Mesothelial cell of epicardium (in vitro differentiated cells): ENCODE measurements around the gene FNDC3B. TPM values are rescaled to one million over a fixed set of nuclear protein-coding genes. Genes with fewer than 3 reads are reported as not detected.
A peak's percentile ranks its signal among the peaks of the same experiment; 100 is the strongest.
"Not testable (repeated sequence)": the region's sequence is repeated elsewhere in the genome, so short reads cannot be mapped to it uniquely, and the experiment has no call there.

Experiments used
- DNase-seq, 2 experiments: peaks; one replicate each; pipeline ENCODE4 v3.0.0; 2021; ENCODE audit warnings: low spot score in 2 of 2; ENCODE audit not compliant: unreplicated experiment in 2 of 2
- H3K27ac Mint-ChIP-seq: 2 replicates; pipeline ENCODE4 v1.8.0; 2021; ENCODE audit warnings: mixed read lengths
- H3K27me3 Mint-ChIP-seq: 2 replicates; pipeline ENCODE4 v1.8.0; 2021; ENCODE audit warnings: low read depth, mixed read lengths
- H3K36me3 Mint-ChIP-seq: 2 replicates; pipeline ENCODE4 v1.8.0; 2021; ENCODE audit warnings: mixed read lengths
- H3K4me1 Mint-ChIP-seq: 2 replicates; pipeline ENCODE4 v1.8.0; 2021; ENCODE audit warnings: mixed read lengths
- H3K4me3 Mint-ChIP-seq: 2 replicates; pipeline ENCODE4 v1.8.0; 2021; ENCODE audit warnings: mild to moderate bottlenecking, moderate library complexity, mixed read lengths
- H3K9me3 Mint-ChIP-seq: 2 replicates; pipeline ENCODE4 v1.8.0; 2021; ENCODE audit warnings: mixed read lengths
- total RNA-seq: library from RNA; stranded (reverse); gene quantifications from 3 replicates; pipeline ENCODE4 v1.2.1, GENCODE V29; 2021
- TF ChIP-seq, protein P1 (sequence below): fragments of 200-600 bp; sonication (generic); IDR thresholded peaks from one replicate; pipeline ENCODE4 v1.5.0; 2021; ENCODE audit warnings: antibody characterized with exemption; ENCODE audit not compliant: unreplicated experiment

FNDC3B gene
- total RNA-seq, 1 donor from 2014 or later = 131 TPM

DNA sequence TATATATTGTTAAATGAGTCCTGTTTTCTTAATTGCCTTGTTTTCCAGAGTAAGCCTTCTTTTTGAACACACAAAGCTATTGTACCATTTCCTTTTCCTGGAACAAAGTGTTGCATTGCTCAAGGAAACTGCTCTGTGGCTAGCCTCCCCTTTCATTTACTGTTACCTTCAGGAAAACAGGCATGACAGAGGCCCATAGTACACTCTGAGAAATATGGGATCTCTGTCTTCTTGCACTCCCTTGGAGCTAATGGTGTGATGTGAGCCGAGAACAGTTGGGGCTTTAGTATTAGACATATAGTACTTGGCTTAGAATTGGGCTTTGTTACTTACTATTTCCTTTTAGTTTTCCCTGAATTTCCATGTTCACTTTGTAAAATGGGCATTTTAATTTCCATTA is 215.2 kb downstream of the FNDC3B start:
- H3K9me3 Mint-ChIP-seq = no peaks in the 10 kb centered on the region
- no peaks in the 10 kb centered on the region for H3K27me3 Mint-ChIP-seq
- DNase-seq = no peak
- peaks cover 19% of the 10 kb centered on the region for H3K36me3 Mint-ChIP-seq
- no peak overlapping the region for H3K27ac Mint-ChIP-seq
- H3K4me3 Mint-ChIP-seq = no peak overlapping the region
- TF ChIP-seq, protein P1, sequence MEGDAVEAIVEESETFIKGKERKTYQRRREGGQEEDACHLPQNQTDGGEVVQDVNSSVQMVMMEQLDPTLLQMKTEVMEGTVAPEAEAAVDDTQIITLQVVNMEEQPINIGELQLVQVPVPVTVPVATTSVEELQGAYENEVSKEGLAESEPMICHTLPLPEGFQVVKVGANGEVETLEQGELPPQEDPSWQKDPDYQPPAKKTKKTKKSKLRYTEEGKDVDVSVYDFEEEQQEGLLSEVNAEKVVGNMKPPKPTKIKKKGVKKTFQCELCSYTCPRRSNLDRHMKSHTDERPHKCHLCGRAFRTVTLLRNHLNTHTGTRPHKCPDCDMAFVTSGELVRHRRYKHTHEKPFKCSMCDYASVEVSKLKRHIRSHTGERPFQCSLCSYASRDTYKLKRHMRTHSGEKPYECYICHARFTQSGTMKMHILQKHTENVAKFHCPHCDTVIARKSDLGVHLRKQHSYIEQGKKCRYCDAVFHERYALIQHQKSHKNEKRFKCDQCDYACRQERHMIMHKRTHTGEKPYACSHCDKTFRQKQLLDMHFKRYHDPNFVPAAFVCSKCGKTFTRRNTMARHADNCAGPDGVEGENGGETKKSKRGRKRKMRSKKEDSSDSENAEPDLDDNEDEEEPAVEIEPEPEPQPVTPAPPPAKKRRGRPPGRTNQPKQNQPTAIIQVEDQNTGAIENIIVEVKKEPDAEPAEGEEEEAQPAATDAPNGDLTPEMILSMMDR = no peak
- peaks cover 31% of the 10 kb centered on the region for H3K4me1 Mint-ChIP-seq

DNA sequence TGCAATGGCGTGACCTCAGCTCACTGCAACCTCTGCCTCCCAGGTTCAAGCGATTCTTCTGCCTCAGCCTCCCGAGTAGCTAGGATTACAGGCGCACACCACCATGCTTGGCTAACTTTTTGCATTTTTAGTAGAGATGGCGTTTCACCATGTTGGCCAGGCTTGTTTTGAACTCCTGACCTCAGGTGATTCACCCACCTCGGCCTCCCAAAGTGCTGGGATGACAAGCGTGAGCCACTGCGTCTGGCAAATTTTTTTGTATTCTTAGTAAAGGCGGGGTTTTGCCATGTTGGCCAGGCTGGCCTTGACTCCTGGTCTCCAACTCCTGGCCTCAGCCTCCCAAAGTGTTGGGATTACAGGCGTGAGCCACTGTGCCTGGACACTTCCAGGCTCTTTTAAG is 215.9 kb downstream of the FNDC3B start:
- H3K27ac Mint-ChIP-seq, H3K9me3 Mint-ChIP-seq, H3K4me3 Mint-ChIP-seq, H3K27me3 Mint-ChIP-seq, DNase-seq: not testable (repeated sequence)
- peaks cover 19% of the 10 kb centered on the region for H3K36me3 Mint-ChIP-seq
- H3K4me1 Mint-ChIP-seq = peaks cover 32% of the 10 kb centered on the region

GRCh38 chr3:172256101-172256734 is 216.8 kb downstream of the FNDC3B start:
- H3K36me3 Mint-ChIP-seq = peaks cover 17% of the 10 kb centered on the region
- DNase-seq = no peak
- H3K27ac Mint-ChIP-seq = peak overlapping the region; percentile 82
- TF ChIP-seq, protein P1 = no peak
- H3K4me1 Mint-ChIP-seq = peaks cover 39% of the 10 kb centered on the region
- H3K27me3 Mint-ChIP-seq = no peaks in the 10 kb centered on the region
- H3K4me3 Mint-ChIP-seq = no peak overlapping the region
- H3K9me3 Mint-ChIP-seq = no peaks in the 10 kb centered on the region

DNA sequence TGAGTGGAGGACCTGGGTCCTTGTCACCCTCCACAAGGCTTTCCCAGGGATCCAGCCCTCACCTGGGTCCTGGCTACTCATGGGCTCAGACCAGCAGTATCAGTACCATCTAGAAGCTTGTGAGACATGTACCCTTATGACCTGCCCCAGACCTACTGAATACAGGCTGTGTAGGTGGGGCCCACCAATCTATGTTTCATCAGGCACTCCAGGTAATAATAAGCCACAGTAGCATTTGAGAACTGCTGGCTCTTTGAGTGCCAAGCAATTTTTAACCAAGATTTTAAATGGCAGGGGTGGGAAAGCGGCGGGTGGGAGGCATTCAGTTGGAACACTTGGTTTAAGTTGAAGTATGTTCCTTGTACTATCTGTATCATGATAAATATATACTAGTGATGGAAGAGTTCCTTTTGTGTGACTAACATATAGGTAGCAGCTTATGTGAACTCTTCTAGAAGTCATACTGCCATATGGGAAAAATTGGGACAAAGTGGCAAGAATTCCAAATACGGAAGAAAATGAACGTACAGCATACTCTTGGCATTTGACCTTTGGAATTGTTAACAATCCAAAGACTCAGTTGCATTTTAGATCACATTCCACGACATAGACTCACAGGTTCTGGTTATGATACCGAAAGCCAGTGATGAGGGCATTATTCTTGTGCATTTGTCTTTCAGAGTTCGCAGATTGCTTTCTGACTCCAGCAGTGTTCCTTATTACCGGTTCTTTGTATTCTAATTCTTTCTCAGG is 218.4 kb downstream of the FNDC3B start:
- no peak for DNase-seq
- Mint-ChIP-seq H3K36me3 (peaks cover 15% of the 10 kb centered on the region), H3K27me3 (no peaks in the 10 kb centered on the region), H3K4me1 (peaks cover 50% of the 10 kb centered on the region), H3K27ac (peak overlapping the region; percentile 97), H3K9me3 (no peaks in the 10 kb centered on the region), H3K4me3 (no peak overlapping the region)
- TF ChIP-seq, protein P1 = no peak

DNA sequence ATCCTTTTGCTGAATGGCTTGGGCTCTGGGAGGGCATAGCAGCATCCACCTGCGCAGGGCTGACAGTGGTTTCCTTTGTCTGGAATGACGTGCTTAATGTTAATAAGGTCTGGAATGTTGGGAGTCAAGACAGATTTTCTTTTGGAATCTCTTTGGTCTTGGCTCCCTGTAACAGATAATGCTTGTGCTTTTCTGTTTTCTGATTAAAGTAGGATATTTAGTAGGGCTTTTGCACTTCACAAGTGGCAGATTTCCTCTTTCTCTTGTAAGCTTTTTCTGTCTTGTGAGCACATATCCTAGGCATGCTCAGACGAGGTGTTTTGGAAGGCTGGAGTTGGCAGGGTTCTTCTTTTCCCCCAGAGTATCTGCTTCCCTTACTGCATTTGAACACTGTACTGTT is 219.2 kb downstream of the FNDC3B start:
- TF ChIP-seq, protein P1 = no peak
- H3K4me1 Mint-ChIP-seq = peaks cover 57% of the 10 kb centered on the region
- no peak for DNase-seq
- peaks cover 14% of the 10 kb centered on the region for H3K36me3 Mint-ChIP-seq
- H3K4me3 Mint-ChIP-seq = no peak overlapping the region
- H3K27ac Mint-ChIP-seq = peak overlapping the region; percentile 97
- H3K27me3 Mint-ChIP-seq = no peaks in the 10 kb centered on the region
- H3K9me3 Mint-ChIP-seq = no peaks in the 10 kb centered on the region

GRCh38 chr3:172259111-172259541 is 219.7 kb downstream of the FNDC3B start:
- no peak overlapping the region for H3K4me3 Mint-ChIP-seq
- TF ChIP-seq, protein P1 = no peak
- H3K36me3 Mint-ChIP-seq = peaks cover 14% of the 10 kb centered on the region
- H3K9me3 Mint-ChIP-seq = no peaks in the 10 kb centered on the region
- peaks cover 61% of the 10 kb centered on the region for H3K4me1 Mint-ChIP-seq
- peak overlapping the region; percentile 97 for H3K27ac Mint-ChIP-seq
- DNase-seq = no peak
- H3K27me3 Mint-ChIP-seq = no peaks in the 10 kb centered on the region
